SK-N-SH treated with all-trans-retinoic acid at 6 μM for 48 hours (cell line): Measurements from ENCODE around the gene MEIS2.
A peak's percentile ranks its signal among the peaks of the same experiment; 100 is the strongest.

Source experiments
- ATAC-seq: fragments of 200-7000 bp; cut with Tn5 transposase; 3 replicates; pipeline ENCODE4 v1.9.1; 2020; ENCODE audit warnings: mild to moderate bottlenecking, moderate library complexity
- ARNTL ChIP-seq: fragments of 450-650 bp; formaldehyde crosslinking; IDR thresholded peaks from 2 replicates; pipeline ENCODE4 v1.5.0; 2020; ENCODE audit warnings: low read depth, mild to moderate bottlenecking, moderate library complexity, borderline replicate concordance
- BACH2 ChIP-seq: fragments of 250-450 bp; sonication (Bioruptor Pico); IDR thresholded peaks from 2 replicates; pipeline ENCODE4 v1.9.0; 2021; ENCODE audit warnings: mild to moderate bottlenecking, borderline replicate concordance
- CREB5 ChIP-seq: fragments of 250-450 bp; sonication (Bioruptor Pico); IDR thresholded peaks from 2 replicates; pipeline ENCODE4 v1.5.1; 2020; ENCODE audit warnings: low read depth, mild to moderate bottlenecking, moderate library complexity
- CSRNP3 ChIP-seq: fragments of 250-450 bp; sonication (Bioruptor Pico); IDR thresholded peaks from 2 replicates; pipeline ENCODE4 v1.5.1; 2021; ENCODE audit warnings: mild to moderate bottlenecking, moderate library complexity
- OSR1 ChIP-seq: fragments of 250-450 bp; sonication (Bioruptor Pico); IDR thresholded peaks from 2 replicates; pipeline ENCODE4 v1.8.0; 2022; ENCODE audit warnings: moderate library complexity, mild to moderate bottlenecking, inconsistent platforms
- POU6F1 ChIP-seq: fragments of 250-450 bp; sonication (Bioruptor Pico); IDR thresholded peaks from 2 replicates; pipeline ENCODE4 v1.8.0; 2021; ENCODE audit warnings: low read depth, mild to moderate bottlenecking, moderate library complexity, borderline replicate concordance
- PPARA ChIP-seq: fragments of 250-450 bp; sonication (Bioruptor Pico); IDR thresholded peaks from 2 replicates; pipeline ENCODE4 v1.5.0; 2020; ENCODE audit warnings: mild to moderate bottlenecking, borderline replicate concordance
- SNAI2 ChIP-seq: fragments of 250-450 bp; sonication (Bioruptor Pico); IDR thresholded peaks from 2 replicates; pipeline ENCODE4 v1.5.0; 2020; ENCODE audit warnings: mild to moderate bottlenecking, moderate library complexity
- TOX ChIP-seq: fragments of 250-450 bp; sonication (Bioruptor Pico); IDR thresholded peaks from 2 replicates; pipeline ENCODE4 v1.8.0; 2021; ENCODE audit warnings: mild to moderate bottlenecking, moderate library complexity, borderline replicate concordance
- TSHZ2 ChIP-seq: fragments of 250-450 bp; sonication (Bioruptor Pico); IDR thresholded peaks from 2 replicates; pipeline ENCODE4 v1.5.0; 2020; ENCODE audit warnings: mild to moderate bottlenecking, moderate library complexity
- ZC3H10 ChIP-seq: fragments of 250-450 bp; sonication (Bioruptor Pico); IDR thresholded peaks from 2 replicates; pipeline ENCODE4 v1.5.1; 2021; ENCODE audit warnings: mild to moderate bottlenecking, moderate library complexity
- ZFP30 ChIP-seq: fragments of 450-650 bp; formaldehyde crosslinking; IDR thresholded peaks from 2 replicates; pipeline ENCODE4 v1.5.0; 2022; ENCODE audit warnings: mild to moderate bottlenecking, moderate library complexity
- ZNF565 ChIP-seq: fragments of 450-650 bp; formaldehyde crosslinking; conservative IDR thresholded peaks from 2 replicates; pipeline ENCODE4 v1.5.0; 2020; ENCODE audit warnings: low read depth, mild to moderate bottlenecking, moderate library complexity
- ZNF8 ChIP-seq: fragments of 450-650 bp; formaldehyde crosslinking; IDR thresholded peaks from 2 replicates; pipeline ENCODE4 v1.5.0; 2020; ENCODE audit warnings: mild to moderate bottlenecking, moderate library complexity
- TF ChIP-seq, protein P1 (sequence below): fragments of 250-450 bp; sonication (Bioruptor Pico); IDR thresholded peaks from 2 replicates; pipeline ENCODE4 v1.8.0; 2020; ENCODE audit warnings: mild to moderate bottlenecking, moderate library complexity, borderline replicate concordance

MEIS2 gene

GRCh38 chr15:37090543-37091175 is 9.7 kb downstream of the MEIS2 start:
- no peak for TF ChIP-seq ZFP30 (CRISPR knock-in tag)
- no peak for TF ChIP-seq ARNTL (CRISPR knock-in tag)
- no peak for TF ChIP-seq SNAI2 (CRISPR knock-in tag)
- TF ChIP-seq ZNF8 (CRISPR knock-in tag) = no peak
- TF ChIP-seq CSRNP3 (CRISPR knock-in tag) = no peak
- no peak for TF ChIP-seq ZC3H10 (CRISPR knock-in tag)
- TF ChIP-seq POU6F1 (CRISPR knock-in tag) = no peak
- ATAC-seq = no peak

DNA sequence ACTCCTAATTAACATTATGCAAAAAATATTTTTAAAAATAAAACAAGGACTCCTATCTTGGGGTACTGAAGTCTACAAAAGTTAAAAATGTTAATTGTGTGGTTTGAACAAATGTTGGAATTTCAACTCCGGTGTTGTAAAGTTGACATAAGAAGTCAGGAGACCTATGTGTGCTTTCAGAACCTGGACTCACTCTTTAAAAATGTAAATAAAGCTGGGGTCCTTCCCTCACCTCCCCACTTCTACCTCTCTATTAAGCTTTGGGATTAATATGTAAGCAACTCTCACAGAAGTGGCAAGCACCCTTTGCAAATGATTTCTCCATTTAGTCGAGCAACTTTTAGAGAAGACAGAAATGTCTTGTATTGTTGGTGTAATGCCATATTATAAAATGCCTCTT is 11.9 kb downstream of the MEIS2 start:
- ATAC-seq = no peak
- no peak for TF ChIP-seq PPARA (CRISPR knock-in tag)
- TF ChIP-seq OSR1 = no peak
- TF ChIP-seq ZNF565 (CRISPR knock-in tag) = no peak
- TF ChIP-seq CSRNP3 (CRISPR knock-in tag) = no peak
- TF ChIP-seq TOX = no peak

DNA sequence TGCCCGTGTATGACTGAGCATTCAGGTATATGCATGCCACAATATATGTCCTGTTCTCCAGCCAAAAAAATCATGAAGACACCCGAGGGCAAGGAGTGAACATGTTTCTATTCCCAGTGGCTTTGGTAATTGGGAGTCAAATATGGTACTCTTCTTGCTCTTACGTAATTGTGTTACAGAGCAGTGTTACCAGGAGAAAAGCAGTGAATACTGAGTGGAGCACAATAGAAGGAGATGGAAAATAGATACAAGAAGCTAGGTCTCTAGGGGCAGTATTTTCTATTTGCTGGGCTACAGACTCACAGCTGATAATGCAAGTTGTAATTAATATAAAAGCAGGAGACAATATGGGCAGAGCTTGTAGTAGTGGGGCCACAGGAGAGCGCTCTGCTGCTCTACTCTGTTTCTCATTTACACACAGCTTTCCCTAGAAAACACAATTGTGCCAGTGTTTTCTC is 13.2 kb downstream of the MEIS2 start:
- ATAC-seq = peak; percentile 34
- TF ChIP-seq ZNF565 (CRISPR knock-in tag) (no peak), TSHZ2 (CRISPR knock-in tag) (0 out of 2 replicates have a peak, but pooled peaks have one; percentile 31)

DNA sequence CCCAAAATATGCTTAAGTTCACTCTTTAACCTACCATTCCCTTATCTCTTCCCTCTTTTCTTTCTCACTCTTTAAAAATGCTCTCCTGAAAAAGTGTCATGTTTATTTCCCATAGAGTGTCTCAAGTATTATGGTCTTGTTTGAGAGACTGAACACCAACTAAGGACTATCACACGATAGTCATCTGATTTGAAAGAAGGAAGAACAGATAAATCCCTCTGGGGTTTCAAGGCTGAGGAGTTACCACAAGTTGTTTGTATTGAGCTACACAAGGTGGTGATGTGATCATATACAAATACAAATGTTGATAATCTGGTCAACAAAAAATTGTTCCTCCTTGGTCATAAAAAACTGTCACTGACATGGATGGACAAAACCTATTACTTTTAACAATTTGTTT is 13.8 kb downstream of the MEIS2 start:
- ATAC-seq = no peak

More for the DNA sequence above, 13.8 kb downstream of the MEIS2 start:
- TF ChIP-seq ZNF565 (CRISPR knock-in tag) (no peak), SNAI2 (CRISPR knock-in tag) (no peak), ZNF8 (CRISPR knock-in tag) (no peak), BACH2 (no peak), ZFP30 (CRISPR knock-in tag) (no peak), PPARA (CRISPR knock-in tag) (no peak), CSRNP3 (CRISPR knock-in tag) (no peak), OSR1 (no peak), CREB5 (CRISPR knock-in tag) (no peak)
- TF ChIP-seq, protein P1, sequence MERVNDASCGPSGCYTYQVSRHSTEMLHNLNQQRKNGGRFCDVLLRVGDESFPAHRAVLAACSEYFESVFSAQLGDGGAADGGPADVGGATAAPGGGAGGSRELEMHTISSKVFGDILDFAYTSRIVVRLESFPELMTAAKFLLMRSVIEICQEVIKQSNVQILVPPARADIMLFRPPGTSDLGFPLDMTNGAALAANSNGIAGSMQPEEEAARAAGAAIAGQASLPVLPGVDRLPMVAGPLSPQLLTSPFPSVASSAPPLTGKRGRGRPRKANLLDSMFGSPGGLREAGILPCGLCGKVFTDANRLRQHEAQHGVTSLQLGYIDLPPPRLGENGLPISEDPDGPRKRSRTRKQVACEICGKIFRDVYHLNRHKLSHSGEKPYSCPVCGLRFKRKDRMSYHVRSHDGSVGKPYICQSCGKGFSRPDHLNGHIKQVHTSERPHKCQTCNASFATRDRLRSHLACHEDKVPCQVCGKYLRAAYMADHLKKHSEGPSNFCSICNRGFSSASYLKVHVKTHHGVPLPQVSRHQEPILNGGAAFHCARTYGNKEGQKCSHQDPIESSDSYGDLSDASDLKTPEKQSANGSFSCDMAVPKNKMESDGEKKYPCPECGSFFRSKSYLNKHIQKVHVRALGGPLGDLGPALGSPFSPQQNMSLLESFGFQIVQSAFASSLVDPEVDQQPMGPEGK (CRISPR knock-in tag) = no peak
